WI38 (cell line): ENCODE measurements around the gene CYP26C1.

ENCODE experiments used
- H3K4me3 ChIP-seq: 2 replicates; pipeline ENCODE4 v1.5.1; 2011; ENCODE audit warnings: low read depth, mild to moderate bottlenecking, control low read depth, low read length
- TF ChIP-seq, protein P1 (sequence below): IDR thresholded peaks from 2 replicates; pipeline ENCODE4 v1.5.1; 2012; ENCODE audit warnings: low read depth, mild to moderate bottlenecking, control low read depth, low read length

CYP26C1 gene

GRCh38 chr10:93074147-93074596, 13.6 kb downstream of the CYP26C1 start:
- peak overlapping the region; percentile 22 for H3K4me3 ChIP-seq
- TF ChIP-seq, protein P1, sequence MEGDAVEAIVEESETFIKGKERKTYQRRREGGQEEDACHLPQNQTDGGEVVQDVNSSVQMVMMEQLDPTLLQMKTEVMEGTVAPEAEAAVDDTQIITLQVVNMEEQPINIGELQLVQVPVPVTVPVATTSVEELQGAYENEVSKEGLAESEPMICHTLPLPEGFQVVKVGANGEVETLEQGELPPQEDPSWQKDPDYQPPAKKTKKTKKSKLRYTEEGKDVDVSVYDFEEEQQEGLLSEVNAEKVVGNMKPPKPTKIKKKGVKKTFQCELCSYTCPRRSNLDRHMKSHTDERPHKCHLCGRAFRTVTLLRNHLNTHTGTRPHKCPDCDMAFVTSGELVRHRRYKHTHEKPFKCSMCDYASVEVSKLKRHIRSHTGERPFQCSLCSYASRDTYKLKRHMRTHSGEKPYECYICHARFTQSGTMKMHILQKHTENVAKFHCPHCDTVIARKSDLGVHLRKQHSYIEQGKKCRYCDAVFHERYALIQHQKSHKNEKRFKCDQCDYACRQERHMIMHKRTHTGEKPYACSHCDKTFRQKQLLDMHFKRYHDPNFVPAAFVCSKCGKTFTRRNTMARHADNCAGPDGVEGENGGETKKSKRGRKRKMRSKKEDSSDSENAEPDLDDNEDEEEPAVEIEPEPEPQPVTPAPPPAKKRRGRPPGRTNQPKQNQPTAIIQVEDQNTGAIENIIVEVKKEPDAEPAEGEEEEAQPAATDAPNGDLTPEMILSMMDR: no peak

GRCh38 chr10:93074597-93075368, 14.2 kb downstream of the CYP26C1 start:
- TF ChIP-seq, protein P1: no peak
- H3K4me3 ChIP-seq: peak overlapping the region; percentile 22

GRCh38 chr10:93075369-93076221, 15.0 kb downstream of the CYP26C1 start:
- H3K4me3 ChIP-seq: no peak overlapping the region
- TF ChIP-seq, protein P1: no peak

DNA sequence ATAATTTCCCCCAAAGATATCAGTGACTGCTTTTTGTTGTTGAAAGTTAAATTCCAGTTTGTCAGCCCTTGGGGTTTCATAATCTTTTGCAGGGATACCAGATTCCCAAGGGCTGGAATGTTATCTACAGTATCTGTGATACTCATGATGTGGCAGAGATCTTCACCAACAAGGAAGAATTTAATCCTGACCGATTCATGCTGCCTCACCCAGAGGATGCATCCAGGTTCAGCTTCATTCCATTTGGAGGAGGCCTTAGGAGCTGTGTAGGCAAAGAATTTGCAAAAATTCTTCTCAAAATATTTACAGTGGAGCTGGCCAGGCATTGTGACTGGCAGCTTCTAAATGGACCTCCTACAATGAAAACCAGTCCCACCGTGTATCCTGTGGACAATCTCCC, 16.3 kb downstream of the CYP26C1 start:
- no peak overlapping the region for H3K4me3 ChIP-seq
- TF ChIP-seq, protein P1: no peak

DNA sequence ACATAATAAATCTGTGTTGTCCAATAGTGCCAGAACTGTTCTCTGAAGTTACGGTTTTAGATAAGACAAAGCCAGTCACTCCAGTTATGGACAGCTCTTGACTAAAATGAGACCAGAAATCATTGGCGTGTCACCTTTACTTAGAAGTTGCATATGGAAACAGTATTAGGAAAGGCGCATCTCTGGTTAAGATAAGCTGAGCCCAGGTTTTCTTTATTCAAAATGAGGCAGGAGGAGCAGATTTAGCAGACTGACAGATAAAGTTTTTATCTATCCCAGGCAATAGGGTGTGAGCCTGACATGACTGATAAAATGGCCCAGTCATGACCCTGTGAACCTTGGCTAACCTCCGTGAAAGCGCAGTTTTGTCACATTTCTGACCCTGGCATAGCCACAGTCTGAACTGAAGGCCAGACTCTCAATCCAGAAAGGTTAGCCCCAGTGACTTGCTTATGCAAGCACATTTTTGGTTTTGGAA, 17.3 kb downstream of the CYP26C1 start:
- no peak overlapping the region for H3K4me3 ChIP-seq
- TF ChIP-seq, protein P1: no peak

- TF ChIP-seq, protein P1: no peak
- H3K4me3 ChIP-seq: peak overlapping the region; percentile 32; the same call in 1 of the 2 replicates
Measured at GRCh38 chr10:93079663-93080349, 19.2 kb downstream of the CYP26C1 start.
